Measurements from ENCODE around the gene SEC31A. TPM values are rescaled to one million over a fixed set of nuclear protein-coding genes. Genes with fewer than 3 reads are reported as not detected.
A peak's percentile ranks its signal among the peaks of the same experiment; 100 is the strongest.

SEC31A gene
- total and polyA plus RNA-seq, 12 donors = 82.5 to 163 (median 122) TPM

- WGBS, 2 donors = 92% methylated on average over 5 of the region's 5 CpGs
- ATAC-seq (no peak), DNase-seq (no peak)
- intact Hi-C loops (cut with DNase I) = loop anchor here in 6 of 10 donors (5.0 to 10.0 kb wide), 3 partner anchors 109 to 379 kb away; partner anchors contain the start of genes LIN54 (in 4 of the 6) and COQ2 (in 1 of the 6)
- Histone ChIP-seq H3K4me3 (no peak overlapping the region), H3K27ac (no peak overlapping the region), H3K36me3 (peaks cover 0 to 41% (median 8%) of the 10 kb centered on the region in 9 donors), H3K4me1 (peaks cover 0 to 28% (median 18%) of the 10 kb centered on the region in 9 donors), H3K27me3 (no peaks in the 10 kb centered on the region), H3K9me3 (no peaks in the 10 kb centered on the region)
- TF ChIP-seq CTCF (IDR thresholded peaks at IDR 0.05) = no peak
Observed at GRCh38 chr4:82903737-82904136, 12.8 kb upstream of the SEC31A start.

GRCh38 chr4:82901183-82901718, 10.3 kb upstream of the SEC31A start:
- ATAC-seq (peak in 1 of 8 donors; percentile 24), DNase-seq (no peak)
- H3K27me3 ChIP-seq = no peaks in the 10 kb centered on the region
- WGBS, 2 donors = 0 to 1% methylated on average over 8 of the region's 8 CpGs
- H3K9me3 ChIP-seq = no peaks in the 10 kb centered on the region
- H3K36me3 ChIP-seq = peaks cover 0 to 36% (median 2%) of the 10 kb centered on the region in 9 donors
- H3K4me3 ChIP-seq = peak overlapping the region; percentile 56 to 88 (median 72)
- peaks cover 0 to 52% (median 36%) of the 10 kb centered on the region in 9 donors for H3K4me1 ChIP-seq
- no peak for TF ChIP-seq CTCF (IDR thresholded peaks at IDR 0.05)
- intact Hi-C loops (cut with DNase I) = loop anchor here in 8 of 10 donors (1.0 to 10.0 kb wide), 6 partner anchors 10 to 381 kb away; partner anchors contain the start of genes LIN54 (in 5 of the 8), COQ2 (in 1 of the 8) and SEC31A (in 1 of the 8)
- peak overlapping the region; percentile 95 to 99 (median 99) for H3K27ac ChIP-seq

GRCh38 chr4:82900411-82901182, 9.6 kb upstream of the SEC31A start, which contains the start of gene THAP9:
THAP9 (plus strand) TSS chr4:82900735; CDS start chr4:82900803, 68 bp downstream.
- H3K4me1 ChIP-seq = peaks cover 0 to 51% (median 36%) of the 10 kb centered on the region in 9 donors
- peak within 1 kb of the TSS; percentile 95 to 99 (median 99) for H3K27ac ChIP-seq
- H3K9me3 ChIP-seq = no peaks in the 10 kb centered on the region
- DNase-seq = peak; percentile 97 to 99
- intact Hi-C loops (cut with DNase I) = loop anchor here in 8 of 10 donors (1.0 to 10.0 kb wide), 6 partner anchors 9 to 382 kb away; partner anchors contain the start of genes LIN54 (in 5 of the 8), COQ2 (in 1 of the 8) and SEC31A (in 1 of the 8)
- H3K4me3 ChIP-seq = peak within 1 kb of the TSS; percentile 56 to 88 (median 72)
- 0 to 1% methylated on average over 67 of the region's 67 CpGs for WGBS, 2 donors
- H3K27me3 ChIP-seq = no peaks in the 10 kb centered on the region
- ATAC-seq = peak; percentile 97 to 99 (median 98)
- TF ChIP-seq CTCF (IDR thresholded peaks at IDR 0.05) = peak in 1 of 9 donors; percentile 5
- peaks cover 0 to 36% (median 0%) of the 10 kb centered on the region in 9 donors for H3K36me3 ChIP-seq

- H3K9me3 ChIP-seq = no peaks in the 10 kb centered on the region
- H3K36me3 ChIP-seq = peaks cover 0 to 36% (median 3%) of the 10 kb centered on the region in 9 donors
- ATAC-seq (peak in 7 of 8 donors; percentile 0 to 33 (median 14)), DNase-seq (no peak)
- H3K27me3 ChIP-seq = no peaks in the 10 kb centered on the region
- 1% methylated on average over 14 of the region's 14 CpGs for WGBS, 2 donors
- H3K4me3 ChIP-seq = peak overlapping the region; percentile 56 to 88 (median 72)
- H3K4me1 ChIP-seq = peaks cover 0 to 46% (median 36%) of the 10 kb centered on the region in 9 donors
- H3K27ac ChIP-seq = peak overlapping the region; percentile 95 to 99 (median 99)
- no peak for TF ChIP-seq CTCF (IDR thresholded peaks at IDR 0.05)
- intact Hi-C loops (cut with DNase I) = loop anchor here in 8 of 10 donors (2.0 to 10.0 kb wide), 5 partner anchors 111 to 382 kb away; partner anchors contain the start of genes LIN54 (in 5 of the 8) and COQ2 (in 1 of the 8)
Observed at GRCh38 chr4:82900066-82900410, 9.1 kb upstream of the SEC31A start.

All from heart right ventricle (tissue), 16 donors.